Posterior vena cava (tissue), 2 donors: ENCODE measurements around the gene HCFC2. TPM values are rescaled to one million over a fixed set of nuclear protein-coding genes. Genes with fewer than 3 reads are reported as not detected.

Experiments
- DNase-seq: peaks from one replicate; pipeline ENCODE4 v3.0.0-alpha.2; 2020; ENCODE audit warnings: low spot score
- intact Hi-C, 2 donors: fragments of 100-400 bp; cut with DNase I; formaldehyde crosslinking; loops; one replicate each; pipeline versions ENCODE4 v1.14.1 to v1.14.2; 2022 to 2023
- total RNA-seq, 2 donors: library from RNA; stranded (reverse); fragmentation: NEBNext Ultra II Directional; extraction: Animal tissue kit (Norgen Biotek cat#: 25700); gene quantifications; one replicate each; pipeline ENCODE4 v1.2.1, GENCODE V29; 2021
- donor health status: DM: yes; HTN: yes; CAD: no.
- donor health status: DM: yes; HTN: yes; CAD: no.

HCFC2 gene
- total RNA-seq, 2 donors from 2014 or later, result 25.1 to 25.2 TPM

- intact Hi-C loops, result no loop called here
- no peak for DNase-seq
Observed at GRCh38 chr12:104142543-104142942, 78.2 kb downstream of the HCFC2 start.

GRCh38 chr12:104143002-104143401, 78.7 kb downstream of the HCFC2 start:
- no peak for DNase-seq
- intact Hi-C loops, result no loop called here

DNA sequence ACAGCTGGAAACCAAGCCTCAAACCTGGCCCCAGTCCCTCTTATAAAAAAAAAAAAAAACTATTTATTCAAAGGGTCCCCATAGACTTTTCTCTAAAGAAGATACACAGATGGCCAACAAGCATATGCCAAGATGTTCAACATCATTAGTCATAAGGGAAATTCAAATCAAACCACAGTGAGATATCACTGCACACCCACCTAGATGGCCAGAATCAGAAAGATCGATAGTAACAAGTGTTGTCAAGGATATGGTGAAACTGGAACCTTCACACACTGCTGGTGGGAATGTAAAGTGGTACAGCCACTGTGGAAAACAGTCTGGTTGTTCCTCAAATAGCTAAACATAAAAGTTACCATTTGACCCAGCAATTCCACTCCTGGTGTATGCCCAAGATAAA, 79.6 kb downstream of the HCFC2 start:
- intact Hi-C loops, result no loop called here
- no peak for DNase-seq

- no peak for DNase-seq
- intact Hi-C loops, result no loop called here
Observed at GRCh38 chr12:104147346-104147745, 83.0 kb downstream of the HCFC2 start.

GRCh38 chr12:104150416-104150815, 86.1 kb downstream of the HCFC2 start:
- no peak for DNase-seq
- intact Hi-C loops, result no loop called here

GRCh38 chr12:104152685-104153241, 88.4 kb downstream of the HCFC2 start:
- DNase-seq, result no peak
- intact Hi-C loops, result no loop called here

DNA sequence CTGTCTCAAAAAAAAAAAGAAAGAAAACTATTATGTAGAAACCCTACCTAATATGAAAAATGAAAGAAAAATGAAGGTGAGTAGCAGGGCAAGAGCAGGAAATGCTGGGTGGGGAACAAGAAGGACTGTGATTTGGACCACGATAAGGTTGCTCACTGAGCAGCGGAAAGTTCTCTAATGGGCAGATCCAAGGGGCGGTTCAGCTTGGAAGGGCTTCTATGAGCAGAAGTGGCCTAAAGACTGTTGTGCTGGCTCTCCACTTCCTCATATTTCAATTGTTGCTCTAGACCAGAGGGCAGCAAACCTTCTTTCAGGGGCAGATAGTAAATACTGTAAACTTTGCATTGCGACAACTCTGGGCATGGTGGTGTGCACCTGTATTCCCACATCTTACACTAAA, 90.0 kb downstream of the HCFC2 start:
- no peak for DNase-seq
- intact Hi-C loops, result no loop called here

GRCh38 chr12:104154806-104155205, 90.5 kb downstream of the HCFC2 start:
- intact Hi-C loops, result no loop called here
- no peak for DNase-seq

Other genes starting within 250 kb of the HCFC2 start
- gene NT5DC3, start 223.3 kb upstream of the HCFC2 start, total RNA-seq, result 10 to 100 TPM; 26.1 to 34.8 TPM
- gene HSP90B1, start 134.1 kb upstream of the HCFC2 start, total RNA-seq, result 100 to 1,000 TPM; 673 to 848 TPM
- 10 to 100 TPM; 17.4 to 17.6 TPM for gene TDG, start 98.7 kb upstream of the HCFC2 start, total RNA-seq
- 10 to 100 TPM; 12.4 to 34.1 TPM for gene GLT8D2, start 14.3 kb upstream of the HCFC2 start, total RNA-seq
- gene NFYB, start 73.7 kb downstream of the HCFC2 start, total RNA-seq, result 10 to 100 TPM; 52.6 to 60.5 TPM
- 100 to 1,000 TPM; 107 to 185 TPM for gene TXNRD1, start 151.2 kb downstream of the HCFC2 start, total RNA-seq
- gene EID3, start 239.2 kb downstream of the HCFC2 start, total RNA-seq, result 1 to 10 TPM; 6.0 to 6.1 TPM